GM18909 (cell line): Measurements from ENCODE around the gene BABAM2.
"Not testable (repeated sequence)": the region's sequence is repeated elsewhere in the genome, so short reads cannot be mapped to it uniquely, and the experiment has no call there.

ENCODE experiments used
- ATAC-seq: cut with Tn5 transposase; IDR thresholded peaks from one replicate; pipeline ENCODE4 v1.9.1; 2021; ENCODE audit warnings: mild to moderate bottlenecking; ENCODE audit not compliant: unreplicated experiment, poor library complexity

BABAM2 gene

GRCh38 chr2:28360058-28360717 lies 469.7 kb downstream of the BABAM2 start:
- ATAC-seq: no peak

- no peak for ATAC-seq
Measured at GRCh38 chr2:28360718-28361293, 470.3 kb downstream of the BABAM2 start.

GRCh38 chr2:28361991-28362710 lies 471.6 kb downstream of the BABAM2 start:
- no peak for ATAC-seq

GRCh38 chr2:28362991-28363521 lies 472.5 kb downstream of the BABAM2 start:
- ATAC-seq: no peak

- no peak for ATAC-seq
Measured at GRCh38 chr2:28363686-28364280, 473.3 kb downstream of the BABAM2 start.

- no peak for ATAC-seq
Measured at GRCh38 chr2:28364610-28365009, 474.1 kb downstream of the BABAM2 start.

DNA sequence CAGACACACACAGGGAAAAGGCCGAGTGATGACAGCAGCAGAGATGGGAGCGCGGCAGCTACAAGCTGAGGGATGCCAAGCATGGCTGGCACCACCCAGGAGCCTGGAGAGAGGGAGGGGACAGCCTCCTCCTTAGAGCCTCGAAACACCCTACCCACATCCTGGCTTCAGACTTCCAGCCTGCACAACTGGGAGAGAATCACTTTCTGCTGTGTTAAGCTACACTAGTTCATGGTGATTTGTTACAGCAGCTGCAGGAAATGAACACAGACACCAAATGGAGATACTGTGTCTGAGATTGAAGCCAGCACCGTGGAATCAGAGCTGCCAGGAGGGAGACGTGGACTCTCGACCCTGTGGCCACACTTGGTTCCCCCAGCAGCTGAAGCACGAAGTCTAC lies 474.6 kb downstream of the BABAM2 start:
- ATAC-seq: no peak

GRCh38 chr2:28366149-28366495 lies 475.6 kb downstream of the BABAM2 start:
- no peak for ATAC-seq

DNA sequence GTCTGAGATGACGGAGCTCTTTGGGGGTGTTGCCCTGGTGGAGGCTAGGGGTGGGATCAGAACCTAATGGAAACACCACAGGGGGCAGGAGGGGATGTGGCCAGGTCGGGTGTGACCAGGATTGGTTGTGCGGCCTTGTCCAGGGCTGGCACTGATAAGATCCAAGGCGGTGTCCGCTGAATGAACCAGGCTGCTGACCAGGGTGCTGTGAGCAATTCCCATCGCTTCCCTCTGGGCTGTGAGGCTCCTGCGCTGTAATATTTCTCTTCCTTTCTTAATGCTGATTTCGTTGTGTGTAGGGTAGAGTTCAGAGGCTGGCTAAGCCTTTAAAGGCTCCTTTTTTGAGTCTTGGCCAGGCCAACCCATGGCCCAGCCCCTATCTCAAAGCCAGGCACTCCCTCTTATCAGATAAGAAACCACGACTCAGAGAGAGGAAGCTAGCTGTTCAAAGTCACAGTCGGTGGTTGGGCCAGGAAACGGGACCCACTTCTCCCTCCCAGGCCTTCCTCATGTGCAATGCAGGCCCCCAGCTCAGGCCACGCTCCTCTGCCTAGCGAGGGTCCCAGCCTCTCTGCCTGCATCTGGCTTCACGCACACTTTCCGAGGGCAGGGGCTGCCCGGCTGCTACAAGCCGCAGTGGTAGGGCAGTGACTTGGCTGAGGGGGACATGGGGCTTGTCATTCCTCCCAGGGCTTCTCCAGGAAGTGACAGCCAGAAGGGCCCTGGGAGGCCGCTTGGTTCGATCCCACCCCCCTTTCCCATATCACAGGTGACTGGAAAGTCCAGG lies 476.2 kb downstream of the BABAM2 start:
- ATAC-seq: no peak

GRCh38 chr2:28367667-28368356 lies 477.3 kb downstream of the BABAM2 start:
- no peak for ATAC-seq

DNA sequence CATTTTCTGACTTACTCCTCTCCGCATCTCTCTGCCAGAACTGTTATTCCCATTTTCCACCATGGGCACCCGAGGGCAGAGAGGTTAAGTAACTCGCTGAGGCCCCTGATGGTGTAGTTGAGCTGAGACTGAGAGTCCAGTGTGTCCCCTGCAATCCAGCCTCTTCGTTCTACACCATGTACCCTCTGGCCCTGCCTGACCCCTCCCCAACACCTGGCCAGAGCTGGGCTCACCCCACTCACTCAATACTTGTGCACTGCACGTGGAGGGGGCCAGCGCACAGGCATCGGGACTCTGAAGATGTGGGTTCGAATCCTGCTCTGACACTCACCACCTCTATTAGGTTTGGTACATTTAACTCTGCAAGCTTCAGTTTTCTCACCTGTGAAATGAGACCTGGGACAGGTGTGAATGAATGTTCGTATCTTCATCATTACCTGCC lies 477.8 kb downstream of the BABAM2 start:
- no peak for ATAC-seq

DNA sequence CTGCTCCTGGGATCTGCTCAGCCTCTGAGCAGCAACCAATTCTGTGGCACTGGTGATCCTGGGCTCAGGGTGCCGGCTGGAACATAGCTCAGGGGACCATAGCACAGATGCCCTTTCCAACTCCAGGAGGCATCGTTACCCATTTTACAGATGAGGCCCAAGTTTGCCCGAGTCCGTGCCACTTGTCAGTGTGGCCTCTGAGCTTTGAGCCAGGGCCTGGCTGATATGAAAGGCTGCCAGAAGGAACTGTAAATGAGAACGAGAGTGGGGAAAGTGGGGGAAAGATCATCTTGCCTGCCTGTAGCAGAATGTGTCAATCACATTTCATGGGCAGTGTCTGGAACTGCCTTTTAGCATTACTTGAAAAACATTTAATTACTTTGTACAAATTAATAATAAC lies 478.8 kb downstream of the BABAM2 start:
- no peak for ATAC-seq

DNA sequence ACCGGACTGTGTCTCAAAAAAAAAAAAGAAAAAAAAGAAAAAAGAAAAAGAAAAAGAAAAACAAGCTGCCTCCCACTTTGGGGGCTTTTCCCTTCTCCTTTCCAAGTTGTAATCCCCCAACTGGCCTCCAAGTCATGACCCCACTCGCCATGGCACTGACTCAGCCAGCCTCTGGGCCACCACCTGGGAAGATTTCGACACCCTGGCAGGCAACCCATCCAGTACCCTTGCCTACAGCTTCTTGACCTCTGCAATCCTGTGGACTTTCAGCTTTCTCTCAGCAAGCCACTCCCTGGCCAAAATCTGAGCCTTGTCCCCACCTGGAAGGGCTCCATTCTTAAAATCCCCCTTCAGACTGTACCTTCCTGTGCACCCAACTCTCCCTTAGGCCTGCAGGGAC lies 479.8 kb downstream of the BABAM2 start:
- no peak for ATAC-seq

- ATAC-seq: not testable (repeated sequence)
Measured at GRCh38 chr2:28371728-28372127, 481.2 kb downstream of the BABAM2 start.

- no peak for ATAC-seq
Measured at GRCh38 chr2:28373854-28374253, 483.3 kb downstream of the BABAM2 start.

DNA sequence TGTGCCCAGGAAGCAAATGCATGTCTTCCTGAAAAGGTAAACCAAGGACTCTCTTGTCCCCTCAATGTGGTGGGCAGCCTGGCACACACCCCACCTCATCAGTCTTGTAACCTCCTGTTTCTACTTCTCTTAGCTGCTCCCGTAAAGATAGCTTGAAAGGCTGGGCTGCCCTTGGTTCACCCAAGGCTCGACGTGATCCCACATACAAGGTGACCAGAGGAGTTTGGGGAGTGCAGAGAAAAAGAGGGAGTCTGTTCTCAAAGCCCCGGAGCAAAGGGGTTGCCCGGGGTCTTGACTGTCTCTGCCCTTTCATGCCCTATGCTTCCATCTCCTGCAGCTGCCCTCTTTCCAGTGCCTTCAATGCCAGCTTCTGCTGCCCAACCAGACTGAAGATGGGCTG lies 483.8 kb downstream of the BABAM2 start:
- no peak for ATAC-seq

DNA sequence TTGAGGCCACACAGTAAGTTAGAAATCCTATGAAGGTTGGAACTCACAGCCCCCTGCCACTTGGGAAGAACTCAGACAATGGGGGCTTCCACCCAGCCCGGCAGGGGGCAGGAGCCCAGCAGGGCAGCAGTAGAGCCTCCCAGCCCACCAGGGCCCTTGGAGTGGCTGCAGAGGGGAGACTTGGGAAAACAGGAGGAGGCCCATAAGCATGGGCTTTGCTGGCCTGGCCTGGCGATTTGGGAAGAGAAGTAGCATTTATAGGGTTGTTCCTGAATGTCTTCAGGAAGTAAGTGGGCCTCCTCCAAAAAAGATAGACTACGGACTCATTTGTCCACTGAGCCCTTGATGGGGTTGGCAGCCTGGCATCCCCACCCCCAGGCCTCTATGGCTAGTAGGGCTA lies 484.7 kb downstream of the BABAM2 start:
- ATAC-seq: no peak

DNA sequence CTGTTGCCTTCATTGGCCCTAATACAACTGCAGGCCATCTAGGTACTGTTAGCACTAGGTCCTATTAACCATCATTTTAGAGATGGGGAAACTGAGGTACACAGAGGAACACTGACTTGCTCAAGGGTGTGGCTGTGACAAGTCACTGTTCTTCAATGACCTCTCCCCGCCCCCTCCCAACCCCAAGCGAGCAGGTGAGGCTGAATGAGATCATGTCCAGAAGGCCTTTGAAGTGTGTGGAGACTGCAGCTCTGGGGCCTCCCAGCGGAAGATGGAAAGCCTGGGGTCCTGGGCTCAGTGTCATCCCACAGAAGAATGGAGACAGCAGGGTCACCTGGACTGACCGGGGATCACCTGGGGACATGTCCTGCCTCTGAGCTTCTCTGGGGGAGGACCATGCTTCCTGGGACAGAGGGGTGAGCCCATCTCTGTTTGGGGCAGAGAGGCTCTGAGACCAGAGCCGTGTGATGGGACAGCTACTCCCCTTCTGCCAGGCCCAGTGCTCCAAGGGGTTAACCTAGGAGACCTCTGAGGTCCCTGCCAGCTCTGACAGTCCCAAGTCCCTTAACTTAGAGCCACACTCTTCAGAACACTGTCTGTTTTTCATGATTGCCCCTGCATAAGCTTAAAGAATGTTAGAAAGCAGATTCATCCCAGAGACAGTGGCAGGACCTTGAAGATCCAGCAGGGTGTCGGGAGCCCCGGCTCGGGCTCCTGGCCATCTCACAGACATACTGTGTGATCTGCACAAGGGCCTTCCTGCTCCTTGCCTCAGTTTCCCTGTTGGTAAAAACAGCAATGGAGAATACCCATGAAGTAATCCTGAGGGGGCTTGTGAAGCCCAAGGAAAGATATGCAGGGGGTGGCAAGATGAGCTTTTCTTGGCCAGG lies 485.5 kb downstream of the BABAM2 start:
- no peak for ATAC-seq
